Inflammatory macrophage treated with lipopolysaccharide for 4 hours (primary cell): ENCODE results near the gene CCNE1.
A peak's percentile ranks its signal among the peaks of the same experiment; 100 is the strongest.
"Not testable (repeated sequence)": the region's sequence is repeated elsewhere in the genome, so short reads cannot be mapped to it uniquely, and the experiment has no call there.

Source experiments
- DNase-seq: peaks from one replicate; pipeline ENCODE4 v3.0.0-alpha.2; 2020

CCNE1 gene

GRCh38 chr19:29819300-29819699, 7.5 kb downstream of the CCNE1 start:
- no peak for DNase-seq

DNA sequence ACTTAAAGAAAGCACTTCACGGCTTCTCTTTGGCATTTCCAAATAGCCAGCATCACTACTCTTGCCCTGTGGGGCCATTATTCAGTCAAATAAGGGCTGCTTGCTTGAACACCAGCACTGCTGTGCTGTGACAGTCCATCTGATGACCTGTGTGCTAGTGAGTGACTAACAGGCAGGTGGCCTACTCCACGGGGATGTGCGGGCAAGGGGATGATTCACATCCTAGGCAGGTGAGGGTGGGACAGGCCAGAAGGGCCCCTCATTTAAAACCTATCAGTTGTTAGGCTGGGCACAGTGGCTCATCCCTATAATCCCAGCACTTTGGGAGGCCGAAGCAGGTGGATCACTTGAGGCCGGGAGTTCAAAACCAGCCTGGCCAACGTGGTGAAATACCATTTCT, 8.2 kb downstream of the CCNE1 start:
- DNase-seq, result no peak

- DNase-seq, result no peak
Measured at GRCh38 chr19:29823581-29824330, 12.0 kb downstream of the CCNE1 start.

- DNase-seq, result not testable (repeated sequence)
Measured at GRCh38 chr19:29825263-29825662, 13.5 kb downstream of the CCNE1 start.

- DNase-seq, result no peak
Measured at GRCh38 chr19:29831041-29831548, 19.3 kb downstream of the CCNE1 start.

- DNase-seq, result no peak
Measured at GRCh38 chr19:29831686-29832085, 19.9 kb downstream of the CCNE1 start.

DNA sequence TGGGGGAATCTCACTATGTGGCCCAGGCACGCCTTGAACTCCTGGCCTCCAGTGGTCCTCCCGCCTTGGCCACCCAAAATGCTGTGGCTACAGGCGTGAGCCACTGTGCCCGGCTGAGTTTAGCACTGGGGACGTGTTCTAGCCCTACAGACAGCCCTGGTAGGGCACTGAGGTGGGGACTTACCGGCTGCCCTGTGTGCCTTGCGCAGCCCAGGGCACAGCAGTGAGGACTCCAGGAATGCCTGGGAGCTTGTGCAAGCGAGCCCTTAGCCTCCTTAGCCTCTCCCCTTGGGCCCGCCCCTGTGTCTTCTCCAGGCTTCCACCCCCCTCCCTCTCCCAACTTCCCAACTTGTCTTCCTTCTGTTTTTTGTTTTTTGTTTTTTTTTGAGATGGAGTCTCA, 21.0 kb downstream of the CCNE1 start:
- DNase-seq, result no peak

DNA sequence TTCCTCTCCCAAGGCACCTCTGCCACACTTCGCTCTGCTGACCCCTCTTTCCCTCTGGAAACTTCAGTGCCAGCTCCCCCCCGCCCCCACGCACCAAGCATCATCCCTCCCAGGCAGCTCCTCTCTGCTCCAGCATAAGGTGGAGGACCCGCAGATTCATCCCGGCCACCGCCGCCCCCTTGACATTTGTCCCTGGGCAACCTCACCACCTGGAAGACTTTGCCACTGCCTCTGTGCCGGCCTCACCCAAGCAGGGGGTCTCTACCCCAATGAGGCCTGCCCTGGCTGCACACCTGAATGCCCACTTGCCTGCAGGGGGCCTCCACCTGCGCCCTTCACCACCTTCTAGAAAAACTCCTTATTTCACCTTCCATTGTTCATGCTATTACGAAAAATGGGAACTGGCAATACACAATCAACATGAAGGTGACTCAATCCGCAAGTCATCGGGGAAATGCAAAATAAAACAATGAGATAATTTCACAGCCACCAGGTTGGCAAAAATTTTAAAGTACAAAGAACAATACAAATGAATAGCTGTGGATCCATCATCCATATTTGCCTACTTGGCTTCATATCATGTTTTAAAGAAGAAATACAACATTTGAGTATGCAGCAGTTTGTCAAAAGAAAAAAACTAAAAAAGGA, 21.9 kb downstream of the CCNE1 start:
- peak; percentile 5 for DNase-seq

DNA sequence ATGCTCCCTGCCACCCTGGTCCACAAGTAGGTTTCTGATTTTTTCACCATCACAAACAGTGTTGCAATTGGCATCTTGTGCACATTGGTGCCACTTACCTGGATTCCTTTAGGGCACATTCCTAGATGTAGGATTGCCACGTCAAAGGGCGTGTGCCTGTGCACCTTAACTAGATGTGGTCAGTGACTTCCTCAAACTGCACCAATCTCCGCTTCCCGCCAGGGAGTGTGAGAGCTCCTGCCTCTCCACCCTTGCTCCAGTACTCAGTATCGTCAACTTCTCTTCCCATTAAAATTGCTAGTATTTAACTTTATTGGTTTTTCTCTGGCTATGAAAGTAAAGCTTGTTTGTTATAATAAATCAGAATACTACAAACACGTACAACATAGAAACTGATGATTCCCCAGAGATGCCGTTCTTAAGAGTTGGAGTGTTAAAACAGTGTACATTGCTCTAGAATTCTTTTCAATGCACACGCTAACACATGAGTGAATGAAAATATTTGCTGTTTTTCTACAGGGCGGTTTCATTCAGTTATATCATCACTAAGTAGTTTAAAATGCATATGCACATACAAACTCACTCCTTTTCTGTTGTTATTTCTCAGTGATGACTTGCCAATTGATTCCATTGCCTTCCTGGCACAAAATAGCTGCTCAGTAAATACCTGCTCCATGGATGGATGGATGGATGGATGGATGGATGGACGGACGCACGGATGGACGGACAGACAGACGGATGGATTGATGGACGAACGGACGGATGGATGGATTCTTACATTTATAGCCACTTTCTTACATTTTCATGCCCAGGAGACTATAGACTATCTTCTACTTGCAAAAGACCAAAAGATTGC, 23.4 kb downstream of the CCNE1 start:
- no peak for DNase-seq

- no peak for DNase-seq
Measured at GRCh38 chr19:29836409-29836825, 24.6 kb downstream of the CCNE1 start.

- peak; percentile 2 for DNase-seq
Measured at GRCh38 chr19:29837448-29837981, 25.7 kb downstream of the CCNE1 start.

GRCh38 chr19:29837996-29838395, 26.2 kb downstream of the CCNE1 start:
- no peak for DNase-seq

GRCh38 chr19:29840066-29840950, 28.5 kb downstream of the CCNE1 start:
- no peak for DNase-seq

GRCh38 chr19:29841209-29841558, 29.4 kb downstream of the CCNE1 start:
- DNase-seq, result no peak

GRCh38 chr19:29841559-29842367, 30.0 kb downstream of the CCNE1 start:
- peak; percentile 15 for DNase-seq

DNA sequence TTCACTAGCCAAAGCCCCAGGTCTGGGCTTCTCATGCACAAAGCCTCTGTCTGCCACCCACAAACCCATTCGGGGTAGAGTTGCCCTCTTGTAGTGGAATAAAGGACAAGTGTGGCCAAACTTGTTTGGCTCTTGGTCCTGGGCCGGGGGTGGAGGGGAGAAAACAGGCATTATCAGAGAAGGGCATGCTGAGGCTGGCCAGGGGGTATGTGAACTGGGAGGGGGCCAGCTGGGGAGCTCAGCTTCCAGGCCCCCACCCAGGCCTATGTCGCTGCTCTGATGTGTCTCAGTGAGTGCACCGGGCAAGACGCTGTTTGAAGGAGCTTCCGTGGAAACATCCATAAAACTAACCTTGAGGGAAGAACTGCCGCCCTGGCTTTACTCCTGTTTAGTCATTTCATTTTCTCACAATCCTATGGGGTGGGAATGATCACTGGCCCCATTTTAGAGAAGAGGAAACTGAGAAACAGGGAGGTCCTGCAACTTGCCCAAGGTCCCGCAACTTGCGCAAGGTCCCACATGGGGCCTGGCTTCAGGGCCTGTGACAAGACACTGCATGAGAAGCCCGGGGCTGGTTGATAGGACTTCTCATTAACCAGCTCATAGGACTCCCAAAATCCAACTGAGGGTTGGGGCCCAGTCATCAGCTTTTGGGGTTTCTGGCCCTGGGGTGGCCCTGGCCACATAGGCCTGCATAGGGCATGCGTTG, 30.8 kb downstream of the CCNE1 start:
- peak; percentile 69 for DNase-seq

GRCh38 chr19:29843180-29844051, 31.6 kb downstream of the CCNE1 start:
- peak; percentile 41 for DNase-seq

GRCh38 chr19:29844891-29845573, 33.2 kb downstream of the CCNE1 start:
- peak; percentile 90 for DNase-seq
